ENCODE measurements around the gene ALDH2.
"Not testable (repeated sequence)": the region's sequence is repeated elsewhere in the genome, so short reads cannot be mapped to it uniquely, and the experiment has no call there.

ALDH2 gene

DNA sequence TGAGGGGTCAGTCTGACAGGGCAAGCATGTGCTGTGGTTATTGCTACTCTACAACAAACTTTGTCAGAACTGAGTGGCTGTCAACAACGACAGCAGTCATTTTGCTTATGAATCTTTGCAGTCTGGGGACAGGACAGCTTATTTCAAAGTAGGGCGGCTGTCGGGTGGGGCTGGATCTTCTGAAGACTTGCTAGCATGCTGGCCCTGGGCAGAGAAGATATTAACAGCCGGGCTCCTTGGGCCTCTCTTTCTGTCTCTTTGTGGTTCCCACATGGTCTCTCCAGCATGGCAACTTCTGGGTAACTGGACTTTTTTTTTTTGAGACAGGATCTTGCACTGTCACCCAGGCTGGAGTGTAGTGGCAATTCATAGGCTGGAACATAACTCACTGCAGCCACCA lies 33.9 kb upstream of the ALDH2 start:
- intact Hi-C loops (cut with DNase I; ENCODE audit: low total_unique reads), result no loop called here
- DNase-seq, result no peak
- H3K9me3 ChIP-seq, result no peaks in the 10 kb centered on the region
- no peak overlapping the region for H3K4me3 ChIP-seq
- H3K36me3 ChIP-seq, result peaks cover 33 to 96% (median 63%) of the 10 kb centered on the region in 3 donors
- no peak overlapping the region for H3K27ac ChIP-seq
- no peaks in the 10 kb centered on the region for H3K4me1 ChIP-seq
- TF ChIP-seq CTCF (IDR thresholded peaks at IDR 0.05), result no peak
- no peaks in the 10 kb centered on the region for H3K27me3 ChIP-seq

- Histone ChIP-seq H3K4me3 (no peak overlapping the region), H3K9me3 (no peaks in the 10 kb centered on the region), H3K36me3 (peaks cover 32 to 96% (median 65%) of the 10 kb centered on the region in 3 donors), H3K27me3 (no peaks in the 10 kb centered on the region), H3K4me1 (no peaks in the 10 kb centered on the region), H3K27ac (no peak overlapping the region)
- intact Hi-C loops (cut with DNase I; ENCODE audit: low total_unique reads), result no loop called here
- TF ChIP-seq CTCF (IDR thresholded peaks at IDR 0.05), result no peak
- no peak for DNase-seq
Measured at GRCh38 chr12:111733340-111733915, 33.3 kb upstream of the ALDH2 start.

- H3K4me1 ChIP-seq; DNase-seq; intact Hi-C loops (cut with DNase I; ENCODE audit: low total_unique reads); H3K27me3 ChIP-seq; H3K4me3 ChIP-seq; H3K9me3 ChIP-seq; H3K27ac ChIP-seq: not testable (repeated sequence)
- H3K36me3 ChIP-seq, result peaks cover 9 to 50% (median 28%) of the 10 kb centered on the region in 3 donors
Measured at GRCh38 chr12:111739524-111739923, 27.2 kb upstream of the ALDH2 start.

DNA sequence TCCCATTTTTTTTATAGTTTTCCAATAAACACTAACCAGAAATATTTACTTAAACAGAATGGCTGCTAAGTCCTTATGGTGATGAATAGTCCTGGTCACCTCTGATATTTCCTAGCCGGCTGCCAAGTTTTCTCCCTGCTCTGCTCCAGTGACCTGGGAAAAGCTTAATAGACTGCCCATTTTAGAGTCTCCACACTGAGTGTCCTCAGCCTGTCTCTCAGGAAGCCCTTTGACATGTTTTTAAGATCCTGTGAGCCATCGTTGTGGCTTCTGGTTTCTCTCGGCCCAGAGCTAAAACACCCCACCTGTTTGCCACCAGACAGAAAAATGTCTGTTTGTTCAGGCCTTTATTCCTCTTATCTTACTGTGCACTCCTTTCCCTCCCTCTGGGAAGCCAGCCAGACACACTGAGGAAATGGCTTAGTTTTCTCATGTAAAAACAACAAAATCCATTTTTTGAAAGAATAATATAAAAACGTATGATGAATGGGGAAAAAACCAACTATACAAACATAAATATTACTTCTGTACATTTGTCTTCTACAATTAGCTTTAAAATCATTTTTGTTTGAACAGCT lies 25.4 kb upstream of the ALDH2 start:
- no peak for TF ChIP-seq CTCF (IDR thresholded peaks at IDR 0.05)

DNA sequence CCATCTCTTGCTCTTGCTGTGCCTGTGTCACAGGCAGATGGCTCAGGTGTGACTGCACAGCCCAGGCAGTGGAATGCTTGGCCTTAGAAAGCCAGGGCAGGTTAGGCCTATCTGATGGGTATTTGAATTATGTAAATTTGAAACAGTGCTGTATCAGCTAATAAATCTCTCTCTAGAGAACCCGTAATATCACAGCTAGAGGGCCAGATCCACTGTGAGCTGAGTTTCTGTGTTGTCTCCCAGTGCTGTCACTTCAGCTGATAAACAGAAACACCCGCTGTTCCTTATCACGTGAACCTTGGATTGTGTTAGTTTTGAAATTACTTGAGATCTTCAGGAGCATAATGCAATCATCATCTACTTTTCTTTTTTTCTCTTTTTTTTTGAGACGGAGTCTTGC lies 21.5 kb upstream of the ALDH2 start:
- Histone ChIP-seq H3K27ac (no peak overlapping the region), H3K4me3 (no peak overlapping the region), H3K9me3 (no peaks in the 10 kb centered on the region), H3K36me3 (peaks cover 37 to 60% (median 38%) of the 10 kb centered on the region in 3 donors), H3K27me3 (no peaks in the 10 kb centered on the region), H3K4me1 (peaks cover 0 to 7% (median 0%) of the 10 kb centered on the region in 4 donors)
- no peak for TF ChIP-seq CTCF (IDR thresholded peaks at IDR 0.05)
- DNase-seq, result no peak
- intact Hi-C loops (cut with DNase I; ENCODE audit: low total_unique reads), result no loop called here

More for the DNA sequence above, 25.4 kb upstream of the ALDH2 start:
- no peak overlapping the region for H3K27ac ChIP-seq
- H3K27me3 ChIP-seq, result no peaks in the 10 kb centered on the region
- peaks cover 0 to 7% (median 0%) of the 10 kb centered on the region in 4 donors for H3K4me1 ChIP-seq
- DNase-seq, result no peak
- peaks cover 16 to 49% (median 30%) of the 10 kb centered on the region in 3 donors for H3K36me3 ChIP-seq
- intact Hi-C loops (cut with DNase I; ENCODE audit: low total_unique reads), result no loop called here
- H3K4me3 ChIP-seq, result no peak overlapping the region
- H3K9me3 ChIP-seq, result no peaks in the 10 kb centered on the region

GRCh38 chr12:111747333-111747732 lies 19.4 kb upstream of the ALDH2 start:
- Histone ChIP-seq H3K4me3 (no peak overlapping the region), H3K27ac (no peak overlapping the region), H3K27me3 (no peaks in the 10 kb centered on the region), H3K36me3 (peaks cover 38 to 71% (median 48%) of the 10 kb centered on the region in 3 donors), H3K9me3 (no peaks in the 10 kb centered on the region), H3K4me1 (no peaks in the 10 kb centered on the region)
- TF ChIP-seq CTCF (IDR thresholded peaks at IDR 0.05), result no peak
- intact Hi-C loops (cut with DNase I; ENCODE audit: low total_unique reads), result no loop called here
- no peak for DNase-seq

Data from tibial artery (tissue), 4 donors.